Measurements from ENCODE around the gene GMPR.
"Not testable (repeated sequence)": the region's sequence is repeated elsewhere in the genome, so short reads cannot be mapped to it uniquely, and the experiment has no call there.

Gene GMPR

DNA sequence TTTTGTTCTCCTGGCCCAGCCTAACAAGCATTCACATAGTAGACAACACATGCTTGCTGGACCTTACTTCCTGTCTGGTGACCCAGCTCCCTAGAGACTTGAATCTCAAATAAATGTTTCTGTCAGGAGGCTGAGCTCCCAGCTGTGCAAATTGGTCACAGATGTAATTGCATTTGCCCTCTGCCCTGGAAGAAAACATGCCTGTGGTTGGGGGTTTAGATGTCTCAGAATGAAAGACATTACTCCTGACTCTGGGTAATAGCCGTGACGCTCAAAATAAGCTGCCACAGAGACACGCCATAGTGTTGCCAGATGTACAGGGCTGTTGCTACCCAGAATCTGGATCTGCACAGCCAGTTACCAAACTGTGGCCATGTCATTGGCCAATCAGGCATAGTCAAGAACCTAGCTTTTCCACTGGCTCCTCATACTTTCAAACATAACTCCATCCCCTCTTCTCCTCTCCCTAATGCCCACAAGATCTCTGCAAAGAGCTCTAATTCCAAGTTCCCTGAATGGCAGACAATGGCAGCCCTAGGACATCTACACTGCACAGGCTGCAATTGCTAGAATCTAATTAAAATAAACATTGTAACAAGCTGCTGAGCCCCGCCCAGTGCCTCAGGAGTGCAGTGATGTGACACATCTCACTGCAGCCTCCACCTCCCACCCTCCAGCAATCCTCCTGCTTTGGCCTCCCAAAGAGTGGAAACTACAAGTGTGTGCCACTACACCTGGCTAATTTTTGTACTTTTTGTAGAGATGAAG is 32.8 kb upstream of the GMPR start:
- H3K9ac ChIP-seq (ENCODE audit: low read depth, low read length), result no peak overlapping the region; the same call in 1 of the 2 replicates
- WGBS, result 92% methylated on average over 4 of the region's 4 CpGs
- no peaks in the 10 kb centered on the region for H3K9me3 ChIP-seq (ENCODE audit: insufficient read depth, low read depth, low read length)
- no peaks in the 10 kb centered on the region for H3K36me3 ChIP-seq (ENCODE audit: insufficient read depth, low read length)
- H3K4me3 ChIP-seq (ENCODE audit: low read length), result no peak overlapping the region
- H3K4me1 ChIP-seq (ENCODE audit: insufficient read depth, low read length), result 0 out of 2 replicates have a peak, but pooled peaks cover under 1% of the 10 kb centered on the region
- H3K27ac ChIP-seq (ENCODE audit: low read depth, low read length), result no peak overlapping the region
- no peaks in the 10 kb centered on the region for H3K27me3 ChIP-seq (ENCODE audit: insufficient read depth, low read length)

GRCh38 chr6:16206595-16207037 is 31.8 kb upstream of the GMPR start:
- no peaks in the 10 kb centered on the region for H3K27me3 ChIP-seq (ENCODE audit: insufficient read depth, low read length)
- H3K27ac ChIP-seq (ENCODE audit: low read depth, low read length), result no peak overlapping the region
- no peak overlapping the region for H3K9ac ChIP-seq (ENCODE audit: low read depth, low read length)
- H3K9me3 ChIP-seq (ENCODE audit: insufficient read depth, low read depth, low read length), result no peaks in the 10 kb centered on the region
- no peaks in the 10 kb centered on the region for H3K36me3 ChIP-seq (ENCODE audit: insufficient read depth, low read length)
- 27% methylated on average over 6 of the region's 6 CpGs for WGBS
- H3K4me3 ChIP-seq (ENCODE audit: low read length), result no peak overlapping the region
- no peaks in the 10 kb centered on the region for H3K4me1 ChIP-seq (ENCODE audit: insufficient read depth, low read length)

DNA sequence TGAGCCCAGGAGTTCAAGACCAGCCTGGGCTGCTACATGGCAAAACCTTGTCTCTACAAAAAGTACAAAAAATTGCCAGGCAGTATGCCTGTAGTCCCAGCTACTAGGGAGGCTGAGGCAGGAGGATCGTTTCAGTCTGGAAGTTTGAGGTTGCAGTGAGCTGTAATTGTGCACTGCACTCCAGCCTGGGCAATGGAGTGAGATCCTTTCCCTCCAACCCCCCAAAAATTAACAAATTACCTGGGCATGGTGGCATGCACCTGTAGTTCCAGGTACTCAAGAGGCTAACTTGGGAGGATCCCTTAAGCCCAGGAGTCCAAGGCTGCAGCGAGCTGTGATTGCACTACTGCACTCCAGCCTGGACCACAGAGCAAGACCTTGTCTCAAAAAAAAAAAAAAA is 29.4 kb upstream of the GMPR start:
- Histone ChIP-seq H3K4me3 (ENCODE audit: low read length) (no peak overlapping the region), H3K27me3 (ENCODE audit: insufficient read depth, low read length) (no peaks in the 10 kb centered on the region), H3K36me3 (ENCODE audit: insufficient read depth, low read length) (no peaks in the 10 kb centered on the region), H3K4me1 (ENCODE audit: insufficient read depth, low read length) (no peaks in the 10 kb centered on the region), H3K27ac (ENCODE audit: low read depth, low read length) (no peak overlapping the region), H3K9ac (ENCODE audit: low read depth, low read length) (no peak overlapping the region), H3K9me3 (ENCODE audit: insufficient read depth, low read depth, low read length) (no peaks in the 10 kb centered on the region)
- 88% methylated on average over 2 of the region's 2 CpGs for WGBS

GRCh38 chr6:16209539-16209938 is 28.8 kb upstream of the GMPR start:
- Histone ChIP-seq H3K4me1 (ENCODE audit: insufficient read depth, low read length) (no peaks in the 10 kb centered on the region), H3K27me3 (ENCODE audit: insufficient read depth, low read length) (no peaks in the 10 kb centered on the region)

DNA sequence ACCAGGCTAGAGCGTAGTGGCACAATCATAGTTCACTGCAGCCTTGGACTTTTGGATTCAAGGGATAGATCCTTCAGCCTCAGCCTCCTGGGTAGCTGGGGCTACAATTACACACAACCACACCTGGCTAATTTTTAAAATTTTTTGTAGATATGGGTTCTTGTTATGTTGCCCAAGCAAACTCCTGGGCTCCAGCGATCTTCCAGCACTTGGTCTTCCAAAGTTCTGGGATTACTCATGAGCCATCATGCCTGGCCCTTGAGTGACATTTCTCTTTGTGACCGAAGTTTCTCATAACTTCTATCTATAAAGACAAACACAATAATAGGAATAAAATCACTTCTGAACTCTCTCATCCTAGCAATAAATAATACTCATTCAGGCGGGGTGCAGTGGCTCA is 26.1 kb upstream of the GMPR start:
- H3K27me3 ChIP-seq (ENCODE audit: insufficient read depth, low read length), result no peaks in the 10 kb centered on the region
- H3K4me3 ChIP-seq (ENCODE audit: low read length), result no peak overlapping the region
- no peaks in the 10 kb centered on the region for H3K9me3 ChIP-seq (ENCODE audit: insufficient read depth, low read depth, low read length)
- WGBS, result 91% methylated on average over 4 of the region's 4 CpGs
- H3K4me1 ChIP-seq (ENCODE audit: insufficient read depth, low read length), result no peaks in the 10 kb centered on the region
- H3K36me3 ChIP-seq (ENCODE audit: insufficient read depth, low read length), result no peaks in the 10 kb centered on the region
- no peak overlapping the region for H3K9ac ChIP-seq (ENCODE audit: low read depth, low read length)
- no peak overlapping the region for H3K27ac ChIP-seq (ENCODE audit: low read depth, low read length)

More at GRCh38 chr6:16209539-16209938, 28.8 kb upstream of the GMPR start:
- no peaks in the 10 kb centered on the region for H3K9me3 ChIP-seq (ENCODE audit: insufficient read depth, low read depth, low read length)
- 90% methylated on average over 4 of the region's 4 CpGs for WGBS
- no peak overlapping the region for H3K4me3 ChIP-seq (ENCODE audit: low read length)
- H3K36me3 ChIP-seq (ENCODE audit: insufficient read depth, low read length), result no peaks in the 10 kb centered on the region
- no peak overlapping the region for H3K27ac ChIP-seq (ENCODE audit: low read depth, low read length)
- no peak overlapping the region for H3K9ac ChIP-seq (ENCODE audit: low read depth, low read length)

GRCh38 chr6:16216501-16217155 is 21.8 kb upstream of the GMPR start:
- Histone ChIP-seq H3K36me3 (ENCODE audit: insufficient read depth, low read length) (no peaks in the 10 kb centered on the region), H3K4me1 (ENCODE audit: insufficient read depth, low read length) (no peaks in the 10 kb centered on the region), H3K27me3 (ENCODE audit: insufficient read depth, low read length) (no peaks in the 10 kb centered on the region), H3K9ac (ENCODE audit: low read depth, low read length) (no peak overlapping the region), H3K27ac (ENCODE audit: low read depth, low read length) (no peak overlapping the region), H3K4me3 (ENCODE audit: low read length) (no peak overlapping the region), H3K9me3 (ENCODE audit: insufficient read depth, low read depth, low read length) (no peaks in the 10 kb centered on the region)
- 95% methylated on average over 43 of the region's 43 CpGs for WGBS

DNA sequence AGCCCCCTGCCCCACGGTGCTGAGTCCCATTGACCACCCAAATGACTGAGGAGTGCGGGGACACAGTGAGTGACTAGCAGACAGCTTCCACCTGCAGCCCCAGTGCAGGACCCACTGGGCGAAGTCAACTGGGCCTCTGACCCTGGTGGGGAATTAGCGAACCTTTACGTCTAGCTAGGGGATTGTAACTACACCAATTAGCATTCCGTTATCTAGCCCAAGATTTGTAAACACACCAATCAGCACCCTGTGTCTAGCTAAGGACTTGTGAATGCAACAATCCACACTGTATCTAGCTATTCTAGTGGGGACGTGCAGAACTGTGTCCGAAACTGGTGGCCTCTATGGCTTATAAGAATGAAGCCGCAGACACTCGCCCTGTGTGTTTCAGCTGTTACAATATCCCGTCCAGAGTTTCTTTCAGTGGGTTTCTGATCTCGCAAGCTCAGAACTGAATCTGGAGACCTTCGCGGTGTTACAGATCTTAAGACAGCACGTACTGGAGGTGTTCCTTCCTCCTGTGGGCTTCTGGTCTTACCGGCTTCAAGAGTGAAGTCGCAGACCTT is 21.1 kb upstream of the GMPR start:
- H3K4me3 ChIP-seq (ENCODE audit: low read length), result no peak overlapping the region
- H3K27me3 ChIP-seq (ENCODE audit: insufficient read depth, low read length), result no peaks in the 10 kb centered on the region
- no peak overlapping the region for H3K27ac ChIP-seq (ENCODE audit: low read depth, low read length)
- H3K36me3 ChIP-seq (ENCODE audit: insufficient read depth, low read length), result no peaks in the 10 kb centered on the region
- no peak overlapping the region for H3K9ac ChIP-seq (ENCODE audit: low read depth, low read length)
- H3K9me3 ChIP-seq (ENCODE audit: insufficient read depth, low read depth, low read length), result no peaks in the 10 kb centered on the region
- WGBS, result 97% methylated on average over 17 of the region's 17 CpGs
- H3K4me1 ChIP-seq (ENCODE audit: insufficient read depth, low read length), result no peaks in the 10 kb centered on the region

DNA sequence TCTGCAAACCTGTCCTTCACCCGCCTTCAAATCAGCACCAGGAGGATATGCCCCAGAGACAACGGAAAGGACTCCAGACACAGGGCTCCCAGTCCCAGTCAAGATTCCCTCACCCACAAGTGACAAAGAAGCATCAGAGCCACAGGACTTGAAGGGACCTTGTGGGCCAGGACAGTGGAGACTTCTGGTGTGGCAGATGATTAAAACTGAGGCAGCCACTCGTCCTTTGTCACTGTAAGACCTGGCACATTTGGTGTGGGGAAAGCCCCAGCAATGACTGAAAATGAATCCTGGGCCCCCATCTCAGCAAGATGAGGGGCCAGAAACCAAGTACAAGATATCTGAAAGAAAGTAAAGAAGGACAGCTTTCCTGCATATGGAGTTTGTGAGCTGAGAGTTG is 15.6 kb upstream of the GMPR start:
- no peak overlapping the region for H3K9ac ChIP-seq (ENCODE audit: low read depth, low read length)
- 90% methylated on average over 3 of the region's 3 CpGs for WGBS
- H3K27ac ChIP-seq (ENCODE audit: low read depth, low read length), result no peak overlapping the region

GRCh38 chr6:16223362-16223761 is 15.0 kb upstream of the GMPR start:
- Histone ChIP-seq H3K36me3 (ENCODE audit: insufficient read depth, low read length) (no peaks in the 10 kb centered on the region), H3K4me1 (ENCODE audit: insufficient read depth, low read length) (0 out of 2 replicates have a peak, but pooled peaks cover under 1% of the 10 kb centered on the region), H3K4me3 (ENCODE audit: low read length) (no peak overlapping the region), H3K9me3 (ENCODE audit: insufficient read depth, low read depth, low read length) (no peaks in the 10 kb centered on the region), H3K27ac (ENCODE audit: low read depth, low read length) (no peak overlapping the region), H3K9ac (ENCODE audit: low read depth, low read length) (no peak overlapping the region), H3K27me3 (ENCODE audit: insufficient read depth, low read length) (peaks cover 3% of the 10 kb centered on the region; the same call in 1 of the 2 replicates)
- WGBS, result 90% methylated on average over 7 of the region's 7 CpGs

More for the DNA sequence above, 15.6 kb upstream of the GMPR start:
- Histone ChIP-seq H3K36me3 (ENCODE audit: insufficient read depth, low read length) (no peaks in the 10 kb centered on the region), H3K4me3 (ENCODE audit: low read length) (no peak overlapping the region), H3K27me3 (ENCODE audit: insufficient read depth, low read length) (no peaks in the 10 kb centered on the region), H3K9me3 (ENCODE audit: insufficient read depth, low read depth, low read length) (no peaks in the 10 kb centered on the region), H3K4me1 (ENCODE audit: insufficient read depth, low read length) (no peaks in the 10 kb centered on the region)

DNA sequence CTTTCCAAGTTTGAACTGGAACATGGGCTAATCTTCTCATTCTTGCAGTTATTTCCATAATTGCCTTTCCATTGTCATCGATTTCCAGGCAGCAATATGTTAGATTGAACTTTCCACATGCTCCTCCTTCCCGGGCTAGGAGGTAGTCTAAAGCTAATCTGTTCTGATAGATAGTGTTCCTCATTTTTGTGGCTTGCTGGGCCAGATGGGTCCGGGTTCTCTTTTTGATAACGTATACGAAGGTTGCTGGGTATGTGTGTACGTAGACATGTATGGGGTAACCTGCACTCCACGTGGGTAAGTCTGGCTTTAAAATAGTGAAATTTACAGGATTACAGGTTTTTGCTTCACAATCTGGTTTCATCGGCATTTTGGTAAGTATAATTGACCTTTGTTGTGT is 14.0 kb upstream of the GMPR start:
- no peaks in the 10 kb centered on the region for H3K36me3 ChIP-seq (ENCODE audit: insufficient read depth, low read length)
- 96% methylated on average over 8 of the region's 8 CpGs for WGBS
- no peak overlapping the region for H3K27ac ChIP-seq (ENCODE audit: low read depth, low read length)
- no peak overlapping the region for H3K9ac ChIP-seq (ENCODE audit: low read depth, low read length)
- peaks cover 11% of the 10 kb centered on the region; the same call in 1 of the 2 replicates for H3K4me1 ChIP-seq (ENCODE audit: insufficient read depth, low read length)
- H3K9me3 ChIP-seq (ENCODE audit: insufficient read depth, low read depth, low read length), result no peaks in the 10 kb centered on the region
- no peak overlapping the region for H3K4me3 ChIP-seq (ENCODE audit: low read length)
- H3K27me3 ChIP-seq (ENCODE audit: insufficient read depth, low read length), result peaks cover 12% of the 10 kb centered on the region

DNA sequence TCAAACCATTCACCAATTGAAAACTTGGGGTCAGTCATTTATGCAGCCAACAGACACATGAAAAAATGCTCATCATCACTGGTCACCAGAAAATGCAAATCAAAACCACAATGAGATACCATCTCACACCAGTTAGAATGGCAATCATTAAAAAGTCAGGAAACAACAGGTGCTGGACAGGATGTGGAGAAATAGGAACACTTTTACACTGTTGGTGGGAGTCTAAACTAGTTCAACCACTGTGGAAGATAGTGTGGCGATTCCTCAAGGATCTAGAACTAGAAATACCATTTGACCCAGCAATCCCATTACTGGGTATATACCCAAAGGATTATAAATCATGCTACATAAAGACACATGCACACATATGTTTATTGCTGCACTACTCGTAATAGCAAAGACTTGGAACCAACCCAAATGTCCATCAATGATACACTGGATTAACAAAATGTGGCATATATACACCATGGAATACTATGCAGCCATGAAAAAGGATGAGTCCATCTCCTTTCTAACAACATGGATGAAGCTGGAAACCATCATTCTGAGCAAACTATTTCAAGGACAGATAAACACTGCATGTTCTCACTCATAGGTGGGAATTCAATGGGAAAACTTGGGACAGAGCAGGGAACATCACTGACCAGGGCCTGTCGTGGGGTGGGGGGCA is 13.2 kb upstream of the GMPR start:
- peaks cover 11% of the 10 kb centered on the region; the same call in 1 of the 2 replicates for H3K4me1 ChIP-seq (ENCODE audit: insufficient read depth, low read length)

More for the DNA sequence above, 13.2 kb upstream of the GMPR start:
- H3K9ac ChIP-seq (ENCODE audit: low read depth, low read length); H3K27ac ChIP-seq (ENCODE audit: low read depth, low read length); H3K4me3 ChIP-seq (ENCODE audit: low read length); H3K36me3 ChIP-seq (ENCODE audit: insufficient read depth, low read length); H3K9me3 ChIP-seq (ENCODE audit: insufficient read depth, low read depth, low read length): not testable (repeated sequence)
- H3K27me3 ChIP-seq (ENCODE audit: insufficient read depth, low read length), result peaks cover 13% of the 10 kb centered on the region
- 96% methylated on average over 3 of the region's 3 CpGs for WGBS

Measured in HUES64 (cell line).